WTC11 (cell line): ENCODE results near the gene GGN.

Source experiments
- CTCF ChIP-seq: fragments of 200-600 bp; IDR thresholded peaks from 2 replicates; pipeline ENCODE4 v1.8.0; 2022; ENCODE audit warnings: antibody characterized with exemption
- E2F5 ChIP-seq: sonication (generic); formaldehyde crosslinking; IDR thresholded peaks from 2 replicates; pipeline ENCODE4 v1.8.1; 2022; ENCODE audit warnings: mild to moderate bottlenecking, moderate library complexity, missing genetic modification reagents
- ETV6 ChIP-seq: sonication (generic); formaldehyde crosslinking; IDR thresholded peaks from 2 replicates; pipeline ENCODE4 v1.8.1; 2022; ENCODE audit warnings: mild to moderate bottlenecking, missing genetic modification reagents
- FOXK1 ChIP-seq: sonication (generic); formaldehyde crosslinking; IDR thresholded peaks from 2 replicates; pipeline ENCODE4 v1.8.0; 2022; ENCODE audit warnings: mild to moderate bottlenecking, moderate library complexity, missing genetic modification reagents
- FOXP4 ChIP-seq: sonication (generic); formaldehyde crosslinking; IDR thresholded peaks from 2 replicates; pipeline ENCODE4 v1.8.0; 2022; ENCODE audit warnings: mild to moderate bottlenecking, missing genetic modification reagents
- MXD4 ChIP-seq: fragments of 250-450 bp; sonication (Bioruptor Pico); IDR thresholded peaks from 2 replicates; pipeline ENCODE4 v1.8.0; 2021; ENCODE audit warnings: mild to moderate bottlenecking, moderate library complexity, borderline replicate concordance
- NFYB ChIP-seq: sonication (generic); formaldehyde crosslinking; conservative IDR thresholded peaks from 2 replicates; pipeline ENCODE4 v1.8.0; 2022; ENCODE audit warnings: low read depth, missing genetic modification reagents
- NR2C2 ChIP-seq: sonication (generic); formaldehyde crosslinking; IDR thresholded peaks from 2 replicates; pipeline ENCODE4 v1.8.0; 2022; ENCODE audit warnings: mild to moderate bottlenecking, missing genetic modification reagents
- TEAD4 ChIP-seq: sonication (generic); formaldehyde crosslinking; IDR thresholded peaks from 2 replicates; pipeline ENCODE4 v1.8.0; 2022; ENCODE audit warnings: mild to moderate bottlenecking, missing genetic modification reagents
- ZNF138 ChIP-seq: sonication (generic); formaldehyde crosslinking; conservative IDR thresholded peaks from 2 replicates; pipeline ENCODE4 v1.8.1; 2022; ENCODE audit warnings: mild to moderate bottlenecking, moderate library complexity, missing genetic modification reagents

GRCh38 chr19:38422438-38422837 lies 34.6 kb upstream of the GGN start:
- no peak for TF ChIP-seq NFYB (CRISPR knock-in tag)
- TF ChIP-seq FOXK1 = no peak
- no peak for TF ChIP-seq CTCF
- no peak for TF ChIP-seq E2F5 (CRISPR knock-in tag)
- no peak for TF ChIP-seq FOXP4 (CRISPR knock-in tag)
- no peak for TF ChIP-seq NR2C2 (CRISPR knock-in tag)
- TF ChIP-seq MXD4 (CRISPR knock-in tag) = no peak
- no peak for TF ChIP-seq TEAD4 (CRISPR knock-in tag)
- no peak for TF ChIP-seq ZNF138 (CRISPR knock-in tag)
- TF ChIP-seq ETV6 (CRISPR knock-in tag) = no peak
